Measurements from ENCODE around the gene KIAA1217.

Gene KIAA1217

GRCh38 chr10:24292304-24293293, 83.7 kb downstream of the KIAA1217 start:
- no peaks in the 10 kb centered on the region for H3K9me3 ChIP-seq (ENCODE audit: low read length)
- no peak overlapping the region for H2AFZ ChIP-seq (ENCODE audit: low read depth, low read length)
- H3K4me3 ChIP-seq (ENCODE audit: low read length): no peak overlapping the region
- no peaks in the 10 kb centered on the region for H3K27me3 ChIP-seq (ENCODE audit: insufficient read depth, low read length)
- H3K4me1 ChIP-seq (ENCODE audit: insufficient read depth, low read length): no peaks in the 10 kb centered on the region
- H3K36me3 ChIP-seq (ENCODE audit: insufficient read depth, low read length): no peaks in the 10 kb centered on the region

GRCh38 chr10:24299578-24300260, 90.8 kb downstream of the KIAA1217 start:
- H2AFZ ChIP-seq (ENCODE audit: low read depth, low read length): no peak overlapping the region

GRCh38 chr10:24303522-24304310, 94.8 kb downstream of the KIAA1217 start:
- peaks cover 31% of the 10 kb centered on the region for H3K4me1 ChIP-seq (ENCODE audit: insufficient read depth, low read length)
- no peaks in the 10 kb centered on the region for H3K36me3 ChIP-seq (ENCODE audit: insufficient read depth, low read length)
- no peaks in the 10 kb centered on the region for H3K27me3 ChIP-seq (ENCODE audit: insufficient read depth, low read length)
- H3K4me3 ChIP-seq (ENCODE audit: low read length): no peak overlapping the region
- H2AFZ ChIP-seq (ENCODE audit: low read depth, low read length): no peak overlapping the region
- H3K9me3 ChIP-seq (ENCODE audit: low read length): no peaks in the 10 kb centered on the region

More at GRCh38 chr10:24299578-24300260, 90.8 kb downstream of the KIAA1217 start:
- H3K9me3 ChIP-seq (ENCODE audit: low read length): no peaks in the 10 kb centered on the region
- no peaks in the 10 kb centered on the region for H3K36me3 ChIP-seq (ENCODE audit: insufficient read depth, low read length)
- H3K27me3 ChIP-seq (ENCODE audit: insufficient read depth, low read length): no peaks in the 10 kb centered on the region
- no peaks in the 10 kb centered on the region for H3K4me1 ChIP-seq (ENCODE audit: insufficient read depth, low read length)
- no peak overlapping the region for H3K4me3 ChIP-seq (ENCODE audit: low read length)

DNA sequence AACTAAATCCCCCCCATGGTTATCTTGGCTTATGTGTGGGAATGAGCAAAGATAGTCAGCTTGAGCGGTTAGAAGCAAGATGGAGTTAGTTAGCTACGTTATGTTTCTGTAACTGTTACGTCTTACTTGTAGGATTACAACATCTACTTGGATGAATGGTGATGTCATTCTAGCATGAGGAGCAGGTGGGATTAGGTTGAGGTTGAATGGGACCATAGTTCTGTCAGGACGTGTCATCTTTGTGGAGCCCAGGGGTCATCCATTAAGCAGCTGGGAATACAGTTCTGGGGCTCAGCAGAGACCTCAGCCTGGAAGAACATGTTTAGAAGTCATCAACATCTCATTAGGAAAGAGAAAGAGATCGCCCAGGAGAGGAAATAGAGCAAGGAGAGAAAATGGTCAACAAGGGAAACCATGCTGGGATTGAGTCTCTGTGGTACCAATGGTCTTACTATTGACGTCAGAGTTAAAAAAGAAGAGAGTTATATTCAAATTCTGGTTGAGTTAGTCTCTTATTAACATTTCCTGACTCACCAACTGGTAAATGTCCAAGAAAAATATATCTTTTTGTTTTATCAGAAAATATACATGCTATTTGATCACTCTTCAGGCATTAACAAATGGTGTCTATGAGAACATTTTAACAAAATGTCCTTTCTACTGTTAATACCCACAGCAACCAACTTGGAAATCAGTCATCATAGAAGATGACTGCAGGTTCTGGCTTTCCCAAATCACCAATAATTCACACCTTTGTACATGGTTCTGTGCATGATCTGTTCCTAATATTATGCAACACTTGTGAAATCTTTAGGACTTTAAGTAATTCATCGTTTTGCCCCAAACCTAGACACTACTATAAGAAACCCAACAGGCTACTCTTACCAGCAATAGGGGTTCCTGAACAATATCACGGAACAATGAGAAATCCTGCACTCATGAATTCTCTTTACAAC, 96.9 kb downstream of the KIAA1217 start:
- H3K4me3 ChIP-seq (ENCODE audit: low read length): no peak overlapping the region
- no peaks in the 10 kb centered on the region for H3K36me3 ChIP-seq (ENCODE audit: insufficient read depth, low read length)

DNA sequence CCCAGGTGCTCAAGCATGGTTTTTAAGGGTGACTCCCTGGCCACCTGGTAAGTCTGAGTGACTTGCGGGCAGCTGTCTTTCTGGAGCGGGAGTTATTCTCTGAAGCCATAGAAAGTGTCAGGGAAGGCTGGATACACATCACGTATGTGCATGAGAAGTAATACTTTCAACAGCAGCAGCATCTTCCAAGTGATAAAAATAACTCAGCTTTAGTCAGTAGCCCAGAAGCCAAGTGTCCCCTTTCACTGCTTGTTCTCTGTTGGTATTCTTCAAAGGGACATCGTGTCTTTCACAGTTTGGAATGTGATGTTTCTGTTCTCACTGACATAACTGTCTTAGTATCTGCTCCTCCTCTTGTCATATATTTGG, 97.6 kb downstream of the KIAA1217 start:
- H3K4me1 ChIP-seq (ENCODE audit: insufficient read depth, low read length): peaks cover 34% of the 10 kb centered on the region
- peaks cover 3% of the 10 kb centered on the region for H3K9me3 ChIP-seq (ENCODE audit: low read length)
- H2AFZ ChIP-seq (ENCODE audit: low read depth, low read length): no peak overlapping the region
- no peaks in the 10 kb centered on the region for H3K36me3 ChIP-seq (ENCODE audit: insufficient read depth, low read length)
- no peaks in the 10 kb centered on the region for H3K27me3 ChIP-seq (ENCODE audit: insufficient read depth, low read length)
- H3K4me3 ChIP-seq (ENCODE audit: low read length): no peak overlapping the region

More for the DNA sequence above, 96.9 kb downstream of the KIAA1217 start:
- peaks cover 32% of the 10 kb centered on the region for H3K4me1 ChIP-seq (ENCODE audit: insufficient read depth, low read length)
- H3K27me3 ChIP-seq (ENCODE audit: insufficient read depth, low read length): no peaks in the 10 kb centered on the region
- peaks cover 3% of the 10 kb centered on the region for H3K9me3 ChIP-seq (ENCODE audit: low read length)
- H2AFZ ChIP-seq (ENCODE audit: low read depth, low read length): no peak overlapping the region

DNA sequence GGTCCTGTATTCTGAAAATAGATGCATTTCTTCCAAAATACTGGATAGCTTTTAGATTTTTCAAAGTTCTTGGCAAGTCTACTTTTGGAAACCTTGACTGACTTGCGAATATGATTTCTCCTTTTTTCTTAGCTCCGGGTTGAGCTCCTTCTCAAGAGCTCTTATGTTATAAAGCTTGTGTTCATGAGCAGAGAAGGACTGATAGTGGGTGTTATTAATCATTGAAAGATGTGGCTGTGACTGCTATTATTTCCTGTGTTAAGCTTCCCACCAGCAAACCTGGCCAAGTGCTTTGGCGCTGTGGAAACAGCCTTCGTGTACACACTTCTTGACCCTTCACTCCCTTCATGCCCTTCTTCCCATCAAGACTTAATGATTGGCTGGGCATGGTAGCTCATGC, 98.2 kb downstream of the KIAA1217 start:
- peaks cover 3% of the 10 kb centered on the region for H3K9me3 ChIP-seq (ENCODE audit: low read length)
- H3K4me1 ChIP-seq (ENCODE audit: insufficient read depth, low read length): peaks cover 40% of the 10 kb centered on the region
- H3K27me3 ChIP-seq (ENCODE audit: insufficient read depth, low read length): no peaks in the 10 kb centered on the region
- no peak overlapping the region for H2AFZ ChIP-seq (ENCODE audit: low read depth, low read length)
- H3K4me3 ChIP-seq (ENCODE audit: low read length): no peak overlapping the region
- no peaks in the 10 kb centered on the region for H3K36me3 ChIP-seq (ENCODE audit: insufficient read depth, low read length)

- H3K4me3 ChIP-seq (ENCODE audit: low read length): no peak overlapping the region
- H3K4me1 ChIP-seq (ENCODE audit: insufficient read depth, low read length): peaks cover 40% of the 10 kb centered on the region
- no peaks in the 10 kb centered on the region for H3K36me3 ChIP-seq (ENCODE audit: insufficient read depth, low read length)
- no peaks in the 10 kb centered on the region for H3K27me3 ChIP-seq (ENCODE audit: insufficient read depth, low read length)
- H3K9me3 ChIP-seq (ENCODE audit: low read length): peaks cover 3% of the 10 kb centered on the region
- no peak overlapping the region for H2AFZ ChIP-seq (ENCODE audit: low read depth, low read length)
These were observed 99.0 kb downstream of the KIAA1217 start for GRCh38 chr10:24307696-24308485.

DNA sequence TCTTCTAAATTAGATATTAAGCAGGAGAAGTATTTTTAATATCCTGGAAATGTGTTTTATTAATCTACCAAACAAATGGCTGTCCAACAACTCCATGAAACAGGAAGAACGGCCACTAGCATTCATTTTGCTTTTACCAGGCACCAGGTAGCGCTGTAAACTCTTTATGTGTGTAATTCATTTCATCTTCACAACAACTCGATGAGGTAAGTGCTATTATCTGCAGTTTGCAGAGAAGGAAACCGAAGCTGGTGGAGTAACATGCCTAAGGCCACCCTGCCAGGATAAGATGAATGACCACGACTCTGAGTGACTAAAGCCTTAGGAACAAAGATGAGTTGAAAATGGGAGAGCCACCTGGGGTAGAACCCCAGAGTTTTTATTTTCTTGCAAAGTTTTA, 101.2 kb downstream of the KIAA1217 start:
- H3K4me3 ChIP-seq (ENCODE audit: low read length): no peak overlapping the region
- no peak overlapping the region for H2AFZ ChIP-seq (ENCODE audit: low read depth, low read length)
- H3K36me3 ChIP-seq (ENCODE audit: insufficient read depth, low read length): no peaks in the 10 kb centered on the region
- peaks cover 3% of the 10 kb centered on the region for H3K9me3 ChIP-seq (ENCODE audit: low read length)
- H3K27me3 ChIP-seq (ENCODE audit: insufficient read depth, low read length): no peaks in the 10 kb centered on the region
- H3K4me1 ChIP-seq (ENCODE audit: insufficient read depth, low read length): peaks cover 40% of the 10 kb centered on the region

DNA sequence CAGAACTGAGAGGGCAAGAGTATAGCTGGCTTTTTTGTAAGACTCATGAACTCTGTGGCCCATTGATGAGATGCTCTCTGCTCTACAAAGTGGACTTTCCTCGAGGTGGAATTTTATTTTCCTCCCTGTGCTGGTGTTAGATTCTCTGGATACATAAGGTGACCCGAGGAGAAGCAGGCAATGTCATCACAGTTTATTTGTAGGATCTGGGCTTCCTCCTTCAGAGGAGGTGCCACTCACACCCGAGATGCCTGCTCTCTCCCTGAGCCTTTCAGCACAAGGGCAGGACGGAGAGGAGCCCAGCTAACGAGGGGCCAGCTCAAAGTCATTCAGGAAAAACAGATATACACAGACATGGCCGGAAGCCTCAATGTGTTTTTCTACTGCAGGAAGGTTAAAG, 103.0 kb downstream of the KIAA1217 start:
- H3K4me1 ChIP-seq (ENCODE audit: insufficient read depth, low read length): peaks cover 26% of the 10 kb centered on the region
- H3K36me3 ChIP-seq (ENCODE audit: insufficient read depth, low read length): no peaks in the 10 kb centered on the region
- H3K4me3 ChIP-seq (ENCODE audit: low read length): no peak overlapping the region
- H2AFZ ChIP-seq (ENCODE audit: low read depth, low read length): no peak overlapping the region
- H3K9me3 ChIP-seq (ENCODE audit: low read length): peaks cover 5% of the 10 kb centered on the region
- H3K27me3 ChIP-seq (ENCODE audit: insufficient read depth, low read length): no peaks in the 10 kb centered on the region

DNA sequence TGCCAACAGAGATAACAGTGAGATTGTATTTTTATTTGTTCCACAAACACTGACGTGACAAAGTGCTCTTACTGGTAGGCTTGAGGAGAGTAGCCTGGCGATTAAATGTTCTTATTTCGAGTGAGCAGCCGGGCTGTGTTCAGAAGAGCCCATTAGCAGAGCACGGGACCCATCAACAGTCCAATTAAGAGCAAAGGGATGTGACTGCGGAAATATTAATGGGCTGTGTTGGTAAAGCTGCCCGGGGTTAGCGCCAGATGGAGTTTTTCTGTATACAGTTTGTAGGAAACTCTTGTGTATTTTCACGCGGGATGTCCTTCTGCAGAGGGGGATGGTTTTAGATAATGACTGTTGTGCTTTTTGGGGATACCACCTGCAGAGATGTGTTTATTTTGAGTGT, 104.3 kb downstream of the KIAA1217 start:
- peaks cover 13% of the 10 kb centered on the region for H3K4me1 ChIP-seq (ENCODE audit: insufficient read depth, low read length)
- H3K36me3 ChIP-seq (ENCODE audit: insufficient read depth, low read length): no peaks in the 10 kb centered on the region
- H3K27me3 ChIP-seq (ENCODE audit: insufficient read depth, low read length): no peaks in the 10 kb centered on the region
- H3K4me3 ChIP-seq (ENCODE audit: low read length): no peak overlapping the region
- H3K9me3 ChIP-seq (ENCODE audit: low read length): peaks cover 5% of the 10 kb centered on the region
- H2AFZ ChIP-seq (ENCODE audit: low read depth, low read length): no peak overlapping the region

- H3K4me3 ChIP-seq (ENCODE audit: low read length): no peak overlapping the region
- H3K4me1 ChIP-seq (ENCODE audit: insufficient read depth, low read length): peaks cover 8% of the 10 kb centered on the region
These were observed 106.3 kb downstream of the KIAA1217 start for GRCh38 chr10:24315211-24315610.

More at GRCh38 chr10:24315211-24315610, 106.3 kb downstream of the KIAA1217 start:
- no peaks in the 10 kb centered on the region for H3K36me3 ChIP-seq (ENCODE audit: insufficient read depth, low read length)
- peaks cover 5% of the 10 kb centered on the region for H3K9me3 ChIP-seq (ENCODE audit: low read length)
- H2AFZ ChIP-seq (ENCODE audit: low read depth, low read length): no peak overlapping the region
- no peaks in the 10 kb centered on the region for H3K27me3 ChIP-seq (ENCODE audit: insufficient read depth, low read length)
